GM12878 (cell line): ENCODE results near the gene P2RX1. TPM values are rescaled to one million over a fixed set of nuclear protein-coding genes. Genes with fewer than 3 reads are reported as not detected.

Source experiments
- CREB1 ChIP-seq: IDR thresholded peaks from 2 replicates; pipeline ENCODE4 v1.6.1; 2012; ENCODE audit warnings: low read depth, mild to moderate bottlenecking, inconsistent platforms
- E4F1 ChIP-seq: fragments of 450-650 bp; IDR thresholded peaks from 2 replicates; pipeline ENCODE4 v1.6.1; 2018; ENCODE audit warnings: borderline replicate concordance, mild to moderate bottlenecking; ENCODE audit not compliant: partially characterized antibody
- GATAD2B ChIP-seq: fragments of 450-650 bp; conservative IDR thresholded peaks from 2 replicates; pipeline ENCODE4 v1.6.1; 2017; ENCODE audit warnings: low read depth, mild to moderate bottlenecking, moderate library complexity
- HDAC6 ChIP-seq: fragments of 200-600 bp; sonication (generic); IDR thresholded peaks from one replicate; pipeline ENCODE4 v1.8.0; 2017; ENCODE audit warnings: antibody characterized with exemption; ENCODE audit not compliant: unreplicated experiment
- HSF1 ChIP-seq: fragments of 150-350 bp; IDR thresholded peaks from 2 replicates; pipeline ENCODE4 v1.6.1; 2014; ENCODE audit warnings: mild to moderate bottlenecking, low read depth, low read length
- KDM1A ChIP-seq: fragments of 200-600 bp; sonication (generic); IDR thresholded peaks from 2 replicates; pipeline ENCODE4 v1.6.1; 2016; ENCODE audit warnings: borderline replicate concordance
- MXI1 ChIP-seq: fragments of 150-350 bp; IDR thresholded peaks from 2 replicates; pipeline ENCODE4 v1.6.1; 2011; ENCODE audit warnings: low read depth, mild to moderate bottlenecking, inconsistent platforms, low read length, improper control_type of control experiment
- NKRF ChIP-seq: fragments of 450-650 bp; conservative IDR thresholded peaks from 2 replicates; pipeline ENCODE4 v1.6.1; 2017; ENCODE audit warnings: mild to moderate bottlenecking, moderate library complexity
- PKNOX1 ChIP-seq: fragments of 450-650 bp; IDR thresholded peaks from 2 replicates; pipeline ENCODE4 v1.6.1; 2016; ENCODE audit warnings: mild to moderate bottlenecking
- RAD51 ChIP-seq: fragments of 450-650 bp; IDR thresholded peaks from 2 replicates; pipeline ENCODE4 v1.6.1; 2016; ENCODE audit warnings: moderate library complexity, mild to moderate bottlenecking, inconsistent platforms
- RELA ChIP-seq: fragments of 450-650 bp; IDR thresholded peaks from 2 replicates; pipeline ENCODE4 v1.8.0; 2014; ENCODE audit warnings: borderline replicate concordance; ENCODE audit not compliant: partially characterized antibody
- SKIL ChIP-seq: fragments of 450-650 bp; IDR thresholded peaks from 2 replicates; pipeline ENCODE4 v1.6.1; 2017; ENCODE audit warnings: mild to moderate bottlenecking, low read depth, inconsistent platforms; ENCODE audit not compliant: poor library complexity, severe bottlenecking
- SP1 ChIP-seq: IDR thresholded peaks from one replicate; pipeline ENCODE4 v1.6.1; 2011; ENCODE audit warnings: low read depth, low read length
- ZSCAN29 ChIP-seq: fragments of 450-650 bp; IDR thresholded peaks from 2 replicates; pipeline ENCODE4 v1.6.1; 2017; ENCODE audit warnings: mild to moderate bottlenecking, moderate library complexity
- polyA plus RNA-seq, 11 experiments: library from polyadenylated mRNA; depleted of rRNA in 4 of 11; unstranded in 6 of 11; stranded (reverse) in 5 of 11; fragments of >200 nt; fragmentation: Nextera tagmentation in 4 of 11; fragmentation: Illumina TruSeq in 1 of 11; extraction: Ambion mirVana in 4 of 11; extraction: Trizol in 1 of 11; gene quantifications; 1 replicate in 1 of 11; 2 replicates in 10 of 11; pipeline versions ENCODE4 v1.2.1 to v1.2.3, GENCODE V29; 2011 to 2016; ENCODE audit warnings: inconsistent platforms in 2 of 11, missing spikeins in 2 of 11, low read depth in 1 of 11
- total RNA-seq, 4 experiments: library from RNA; depleted of rRNA in 3 of 4; stranded (reverse); fragments of >200 nt in 3 of 4; fragmentation: Illumina TruSeq in 1 of 4; extraction: Trizol in 1 of 4; gene quantifications; 2 replicates each; pipeline versions ENCODE4 v1.2.1 to v1.2.3, GENCODE V29; 2013 to 2021

P2RX1 gene
- total and polyA plus RNA-seq, 10 of the 15 experiments (the other 5 are each of a cell fraction or from before 2014, with no cell fraction given) = 0.12 to 6.2 (median 3.4) TPM

GRCh38 chr17:3929764-3930163 lies 13.5 kb upstream of the P2RX1 start (continued):
- TF ChIP-seq HSF1 (no peak), SP1 (no peak), NKRF (no peak), GATAD2B (no peak), SKIL (no peak), E4F1 (no peak), KDM1A (no peak), PKNOX1 (no peak), RAD51 (no peak), HDAC6 (no peak), MXI1 (no peak), ZSCAN29 (no peak), CREB1 (no peak), RELA (no peak)
